Heart left ventricle (tissue), 16 donors: Measurements from ENCODE around the gene AEBP1. TPM values are rescaled to one million over a fixed set of nuclear protein-coding genes. Genes with fewer than 3 reads are reported as not detected.

ENCODE experiments used
- ATAC-seq, 4 donors: fragments of 200-7000 bp; cut with Tn5 transposase; one replicate each; pipeline ENCODE4 v1.9.1; 2020 to 2022; ENCODE audit warnings: moderate library complexity in 4 of 4, mild to moderate bottlenecking in 3 of 4, moderate number of reproducible peaks in 1 of 4
- DNase-seq, 5 donors: peaks; one replicate each; pipeline ENCODE4 v3.0.0-alpha.2; 2020
- H3K27ac ChIP-seq, 12 donors: fragments of 200-600 bp; sonication (generic) in 4 of 12; one replicate each; pipeline versions ENCODE4 v1.5.0 to v1.8.0; 2016 to 2022; ENCODE audit warnings: mild to moderate bottlenecking in 2 of 12
- H3K27me3 ChIP-seq, 9 donors: fragments of 200-600 bp; sonication (generic) in 2 of 9; one replicate each; pipeline versions ENCODE4 v1.5.1 to v1.8.0; 2016 to 2022; ENCODE audit warnings: mild to moderate bottlenecking in 3 of 9
- H3K36me3 ChIP-seq, 9 donors: fragments of 200-600 bp; sonication (generic) in 2 of 9; one replicate each; pipeline versions ENCODE4 v1.5.0 to v1.8.0; 2018 to 2022; ENCODE audit warnings: mild to moderate bottlenecking in 2 of 9
- H3K4me1 ChIP-seq, 12 donors: fragments of 200-600 bp; sonication (generic) in 4 of 12; one replicate each; pipeline versions ENCODE4 v1.5.0 to v1.8.0; 2016 to 2022; ENCODE audit warnings: mild to moderate bottlenecking in 3 of 12
- H3K4me3 ChIP-seq, 12 donors: fragments of 200-600 bp; sonication (generic) in 4 of 12; one replicate each; pipeline versions ENCODE4 v1.5.0 to v1.8.0; 2017 to 2022; ENCODE audit warnings: mild to moderate bottlenecking in 9 of 12, moderate library complexity in 4 of 12
- H3K9me3 ChIP-seq, 12 donors: fragments of 200-600 bp; sonication (generic) in 4 of 12; one replicate each; pipeline versions ENCODE4 v1.5.0 to v1.8.0; 2016 to 2022; ENCODE audit warnings: mild to moderate bottlenecking in 1 of 12
- CTCF ChIP-seq, 12 donors: fragments of 200-600 bp; sonication (generic) in 4 of 12; IDR thresholded peaks; one replicate each; pipeline versions ENCODE4 v1.5.0 to v1.8.0; 2018 to 2022; ENCODE audit warnings: antibody characterized with exemption in 12 of 12, mild to moderate bottlenecking in 5 of 12
- POLR2A ChIP-seq, 2 donors: fragments of 450-650 bp; IDR thresholded peaks; one replicate each; pipeline ENCODE4 v1.6.1; 2017; ENCODE audit warnings: antibody characterized with exemption in 2 of 2, mild to moderate bottlenecking in 2 of 2, moderate library complexity in 2 of 2
- WGBS, 4 donors: extraction: QIAGEN DNeasy Blood & Tissue Kit in 2 of 4; methylation state at CpG; one replicate each; pipeline versions ENCODE4 v1.1.5 to v1.1.7; 2013 to 2018; 5-methylcytosine and 5-hydroxymethylcytosine counted together
- intact Hi-C, 10 donors: fragments of 100-400 bp; cut with DNase I; formaldehyde crosslinking; loops; one replicate each; pipeline versions ENCODE4 v1.11.1 to v1.14.2; 2022
- polyA plus RNA-seq, 2 donors: library from polyadenylated mRNA; stranded (reverse); fragments of 200-250 nt; gene quantifications; one replicate each; pipeline ENCODE4 v1.2.3, GENCODE V29; 2013
- total RNA-seq, 9 donors: library from RNA; depleted of rRNA in 2 of 9; stranded (reverse); fragments of >200 nt in 2 of 9; fragmentation: NEBNext Ultra II Directional in 3 of 9; extraction: Animal tissue kit (Norgen Biotek cat#: 25700) in 3 of 9; gene quantifications; one replicate each; pipeline versions ENCODE4 v1.1.0 to v1.2.4, GENCODE V29; 2016 to 2023
- donor health status: ischemic (EF 13 %, LVEDD 7.1; RV severe dilation, severe dysfunction).
- donor health status: healthy with polysubstance abuse.
- donor health status: DM: no; HTN: yes; CAD: no.
- donor health status: DM: no; HTN: no; CAD: no.
- donor health status: ischemic (EF 25% LVEDD 6.9; RV normal size, moderate dysfunction).
- donor health status: ischemic (EF 25% LVEDD 5.7; RV mildly dilated, moderate dysfunction).
- donor health status: healthy.
- donor health status: DM: yes; HTN: yes; CAD: no.
- donor health status: ischemic (EF 35%, LVEDD 5.7; RV mildly dilated, moderate dysfunction).
- donor health status: nonischemic (EF 11% LVEDD 7.7; RV severe dilation, severe dysfunction).
- donor health status: DM: yes; HTN: yes; CAD: no.
- donor health status: PGD.
- donor health status: ischemic (EF 29% LVEDD 5.4; RV normal size, mild dysfunction).
- donor health status: nonischemic (EF 23%, LVEDD 6.1; RV moderate dilation, normal function).

AEBP1 gene
- total and polyA plus RNA-seq, 11 donors, result 10.9 to 51.1 (median 23.2) TPM

DNA sequence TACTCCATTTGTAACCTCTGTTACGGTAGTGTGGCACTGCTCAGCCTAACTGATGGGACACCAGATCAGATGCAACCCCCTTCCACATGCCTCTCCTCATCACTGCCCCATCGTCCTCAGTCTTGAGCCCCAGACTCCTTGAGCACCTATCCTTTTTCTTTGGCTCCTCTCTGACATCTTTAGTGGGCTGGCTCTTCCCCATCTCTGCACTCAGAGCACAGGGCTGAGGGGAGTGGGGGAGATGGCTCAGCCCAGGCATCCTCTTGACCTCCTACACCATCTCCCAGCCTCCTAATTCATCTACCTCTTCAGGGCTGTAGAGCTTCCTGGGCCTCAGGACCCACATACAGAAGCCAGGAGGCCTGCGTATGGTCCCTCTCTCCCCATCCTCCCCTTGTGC, 20.3 kb upstream of the AEBP1 start:
- Histone ChIP-seq H3K4me1 (peaks cover 0 to 53% (median 24%) of the 10 kb centered on the region in 12 donors), H3K27me3 (no peaks in the 10 kb centered on the region), H3K9me3 (no peaks in the 10 kb centered on the region), H3K36me3 (peaks cover 0 to 23% (median 19%) of the 10 kb centered on the region in 9 donors), H3K4me3 (no peak overlapping the region), H3K27ac (peak overlapping the region in 3 of 12 donors; percentile 33 to 85 (median 82))
- whole genome bisulfite sequencing, 4 donors, result 91 to 98% (median 96%) methylated on average over 3 of the region's 3 CpGs
- intact Hi-C loops, result loop anchor here in 8 of 10 donors (2.0 to 5.0 kb wide), 5 partner anchors 36 to 119 kb away; partner anchors contain the start of genes POLD2 (in 7 of the 8), DBNL (in 1 of the 8) and YKT6 (in 1 of the 8)
- peak in 1 of 5 donors; percentile 19 for DNase-seq
- ATAC-seq, result no peak
- TF ChIP-seq POLR2A (IDR thresholded peaks at IDR 0.05), result no peak
- no peak for TF ChIP-seq CTCF (IDR thresholded peaks at IDR 0.05)

GRCh38 chr7:44084701-44085100, 19.4 kb upstream of the AEBP1 start:
- DNase-seq (peak in 1 of 5 donors; percentile 8), ATAC-seq (no peak)
- H3K4me1 ChIP-seq, result peaks cover 0 to 49% (median 21%) of the 10 kb centered on the region in 12 donors
- WGBS, 4 donors, result 81 to 94% (median 88%) methylated on average over 4 of the region's 4 CpGs
- TF ChIP-seq POLR2A (IDR thresholded peaks at IDR 0.05), result no peak
- TF ChIP-seq CTCF (IDR thresholded peaks at IDR 0.05), result no peak
- peak overlapping the region in 2 of 12 donors; percentile 5 to 54 for H3K27ac ChIP-seq
- H3K36me3 ChIP-seq, result peaks cover 0 to 14% (median 10%) of the 10 kb centered on the region in 9 donors
- H3K9me3 ChIP-seq, result no peaks in the 10 kb centered on the region
- intact Hi-C loops, result loop anchor here in 4 of 10 donors (5.0 kb wide), 3 partner anchors 37 to 118 kb away; partner anchors contain the start of genes POLD2 (in 4 of the 4) and YKT6 (in 1 of the 4)
- no peaks in the 10 kb centered on the region for H3K27me3 ChIP-seq
- no peak overlapping the region for H3K4me3 ChIP-seq

GRCh38 chr7:44085546-44085945, 18.6 kb upstream of the AEBP1 start:
- intact Hi-C loops, result no loop called here
- WGBS, 4 donors, result 82 to 93% (median 89%) methylated on average over 3 of the region's 3 CpGs

More at GRCh38 chr7:44085546-44085945, 18.6 kb upstream of the AEBP1 start:
- ATAC-seq, result no peak
- TF ChIP-seq POLR2A (IDR thresholded peaks at IDR 0.05) (no peak), CTCF (IDR thresholded peaks at IDR 0.05) (peak in 1 of 12 donors; percentile 8)
- Histone ChIP-seq H3K9me3 (no peaks in the 10 kb centered on the region), H3K4me3 (no peak overlapping the region), H3K27ac (peak overlapping the region in 1 of 12 donors; percentile 52), H3K27me3 (no peaks in the 10 kb centered on the region), H3K36me3 (peaks cover 0 to 6% (median 1%) of the 10 kb centered on the region in 9 donors), H3K4me1 (peaks cover 0 to 49% (median 19%) of the 10 kb centered on the region in 12 donors)
- peak in 1 of 5 donors; percentile 22 for DNase-seq
